Measurements from ENCODE around the gene RDH8.

Gene RDH8, protein sequence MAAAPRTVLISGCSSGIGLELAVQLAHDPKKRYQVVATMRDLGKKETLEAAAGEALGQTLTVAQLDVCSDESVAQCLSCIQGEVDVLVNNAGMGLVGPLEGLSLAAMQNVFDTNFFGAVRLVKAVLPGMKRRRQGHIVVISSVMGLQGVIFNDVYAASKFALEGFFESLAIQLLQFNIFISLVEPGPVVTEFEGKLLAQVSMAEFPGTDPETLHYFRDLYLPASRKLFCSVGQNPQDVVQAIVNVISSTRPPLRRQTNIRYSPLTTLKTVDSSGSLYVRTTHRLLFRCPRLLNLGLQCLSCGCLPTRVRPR

GRCh38 chr19:10013316-10013715 lies at the start of gene RDH8:
Gene RDH8, plus strand, starts transcription at chr19:10013483. Its CDS starts 15 bp downstream, at chr19:10013498.
- DNase-seq: no peak

DNA sequence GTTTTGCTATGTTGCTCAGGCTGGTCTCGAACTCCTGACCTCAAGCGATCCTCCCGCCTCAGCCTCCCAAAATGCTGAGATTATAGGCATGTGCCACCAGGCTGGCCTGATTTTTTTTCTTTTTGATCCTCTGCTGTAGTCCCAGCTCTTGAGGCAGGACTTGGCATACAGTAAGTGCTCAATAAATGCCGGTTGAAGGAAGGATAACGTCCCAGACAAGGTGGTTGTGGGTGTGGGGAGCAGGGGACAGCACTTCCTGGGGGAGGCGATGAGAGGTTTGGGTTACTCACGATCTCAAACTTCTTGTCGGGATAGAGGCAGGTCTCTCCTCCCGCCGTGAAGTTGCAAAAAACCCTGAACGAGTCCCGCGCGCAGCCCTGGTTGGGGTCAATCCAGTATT lies 47.3 kb upstream of the RDH8 start:
- no peak for DNase-seq

- no peak for DNase-seq
Measured at GRCh38 chr19:9966448-9966847, 46.8 kb upstream of the RDH8 start.

- DNase-seq: no peak
Measured at GRCh38 chr19:9967326-9967725, 46.0 kb upstream of the RDH8 start.

GRCh38 chr19:9968820-9969687 lies 44.2 kb upstream of the RDH8 start:
- DNase-seq: no peak

- DNase-seq: no peak
Measured at GRCh38 chr19:9969688-9969975, 43.7 kb upstream of the RDH8 start.

GRCh38 chr19:9970481-9970880 lies 42.8 kb upstream of the RDH8 start:
- DNase-seq: no peak

DNA sequence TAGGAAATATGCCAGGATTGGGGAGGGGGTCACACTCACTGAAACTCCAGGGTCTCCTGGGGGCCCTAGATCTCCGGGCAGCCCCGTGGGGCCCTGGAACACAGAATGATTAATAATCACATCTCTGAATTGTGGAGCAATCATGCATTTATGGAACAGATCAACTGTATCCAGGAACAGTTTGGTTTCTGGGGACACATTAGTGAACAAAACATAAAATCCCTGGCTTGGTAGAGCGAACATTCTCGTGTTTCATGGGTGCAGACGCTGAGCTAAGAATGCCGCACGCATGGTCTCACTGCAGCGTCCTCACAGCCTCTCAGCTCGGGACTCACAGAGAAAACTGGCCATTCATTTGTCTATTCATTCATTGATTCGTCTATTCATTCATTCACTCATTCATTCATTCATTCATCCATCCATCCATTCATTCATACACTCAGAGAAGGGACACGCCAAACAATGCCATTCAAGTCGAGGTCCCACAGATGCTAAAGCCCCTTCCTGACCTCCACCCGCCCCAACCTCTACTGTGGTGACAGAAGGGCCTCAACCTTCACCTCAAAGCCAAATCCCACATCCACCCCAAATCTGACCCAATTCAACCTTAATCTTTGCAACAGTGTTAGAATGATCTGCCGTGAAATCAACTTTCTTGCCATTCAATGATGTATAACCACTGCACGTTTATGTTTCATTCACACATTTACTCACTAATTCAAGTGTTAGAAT lies 42.0 kb upstream of the RDH8 start:
- DNase-seq: no peak

GRCh38 chr19:9972103-9972502 lies 41.2 kb upstream of the RDH8 start:
- no peak for DNase-seq

DNA sequence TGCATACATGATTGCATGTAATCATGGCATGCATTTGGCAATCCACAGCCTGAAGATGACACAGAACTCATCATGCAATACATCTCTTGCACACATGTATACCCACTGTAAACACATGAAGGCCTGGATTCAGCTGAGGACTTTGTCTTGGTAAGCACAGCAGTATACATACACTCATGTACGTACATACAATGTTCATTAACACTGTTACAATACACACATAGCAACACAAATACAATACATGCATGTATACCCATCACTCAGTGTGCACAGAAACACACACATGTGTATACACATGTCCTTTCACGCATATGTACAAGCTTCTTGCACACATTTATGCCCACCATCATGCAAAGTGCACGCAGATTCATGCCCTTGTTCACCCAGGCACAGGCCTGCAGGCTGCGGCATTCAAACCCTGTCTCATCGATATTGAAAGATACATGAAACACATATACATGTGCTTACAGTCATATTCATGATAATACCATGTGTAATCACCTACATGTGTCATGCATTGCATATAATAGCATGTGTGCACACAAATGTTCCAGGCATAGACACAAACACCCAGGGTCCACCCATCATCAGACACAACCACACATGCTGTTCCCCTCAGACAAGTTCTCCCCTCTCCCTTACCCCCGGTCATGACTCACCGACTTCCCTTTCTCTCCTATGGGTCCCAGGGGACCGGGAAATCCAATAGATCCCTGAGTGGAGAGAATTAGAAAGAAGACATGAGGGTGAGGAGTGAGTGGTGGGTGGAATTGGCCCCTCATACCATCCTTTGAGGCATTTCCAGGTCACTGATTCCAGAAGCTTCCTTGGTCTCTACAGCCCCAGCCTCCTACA lies 31.6 kb upstream of the RDH8 start:
- DNase-seq: no peak

DNA sequence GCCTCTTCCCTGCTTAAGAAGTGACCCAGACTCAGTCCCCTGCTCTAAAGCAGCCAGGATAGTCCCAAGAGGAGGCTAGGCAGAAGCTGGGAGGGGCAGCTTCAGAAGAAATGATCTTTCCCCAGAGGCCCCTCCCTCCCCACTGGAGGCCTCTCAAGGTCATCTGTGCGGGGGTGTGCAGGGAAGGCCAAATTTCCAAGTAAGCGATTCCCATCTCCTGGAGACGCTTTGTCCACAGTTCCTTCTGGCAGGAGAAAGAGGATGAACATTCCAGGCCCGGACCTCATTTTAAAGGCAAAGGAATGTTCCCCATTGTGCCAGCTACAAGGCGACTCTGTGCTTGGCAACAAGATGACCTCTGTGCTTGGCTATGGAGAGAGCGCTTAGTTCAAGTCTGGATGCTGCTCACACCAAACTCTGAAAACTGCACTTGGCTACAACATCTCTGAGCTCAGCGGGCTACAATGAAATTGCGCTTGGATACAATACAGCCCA lies 26.4 kb upstream of the RDH8 start:
- no peak for DNase-seq

GRCh38 chr19:9989504-9989903 lies 23.8 kb upstream of the RDH8 start:
- no peak for DNase-seq

- no peak for DNase-seq
Measured at GRCh38 chr19:9991425-9992191, 21.7 kb upstream of the RDH8 start.

GRCh38 chr19:9995084-9995483 lies 18.2 kb upstream of the RDH8 start:
- DNase-seq: no peak

DNA sequence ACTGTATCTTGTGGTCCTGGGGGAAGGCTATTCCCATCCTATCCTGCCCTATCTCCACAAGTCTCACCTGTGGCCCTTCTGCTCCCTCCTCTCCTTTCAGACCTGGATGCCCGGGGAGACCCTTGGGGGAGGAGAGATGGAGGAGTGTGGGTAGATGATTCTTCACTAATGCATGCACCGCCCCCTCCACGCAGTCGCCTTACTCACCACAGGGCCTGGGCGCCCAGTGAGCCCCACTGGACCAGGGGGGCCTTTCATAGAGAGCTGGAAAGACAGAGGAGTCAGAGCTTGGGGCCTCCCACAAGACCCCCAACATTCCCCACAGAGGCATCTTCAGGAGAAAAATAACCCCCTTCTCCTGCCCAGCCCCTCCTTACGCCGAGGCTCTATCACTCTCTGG lies 17.3 kb upstream of the RDH8 start:
- no peak for DNase-seq

DNA sequence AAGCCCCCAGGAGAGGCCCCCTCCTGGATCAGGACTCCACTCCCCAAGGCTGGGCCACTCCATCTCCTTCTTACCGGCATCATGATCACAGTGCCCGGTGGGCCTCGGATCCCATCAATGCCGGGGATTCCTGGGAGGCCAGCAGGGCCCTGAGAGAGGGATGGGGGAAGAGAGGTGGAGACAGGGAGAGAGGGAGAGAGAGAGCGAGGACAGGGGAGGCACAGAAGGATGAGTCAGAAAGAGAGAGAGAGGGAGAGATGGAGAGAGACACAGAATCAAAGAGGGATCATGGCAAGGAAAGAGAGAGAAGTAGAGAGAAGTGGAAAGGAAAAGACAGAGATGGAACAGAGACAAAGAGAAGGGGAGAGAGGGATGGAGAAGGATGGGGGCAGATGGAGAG lies 16.7 kb upstream of the RDH8 start:
- no peak for DNase-seq

- DNase-seq: peak; percentile 85
Measured at GRCh38 chr19:10000171-10000826, 13.0 kb upstream of the RDH8 start.

DNA sequence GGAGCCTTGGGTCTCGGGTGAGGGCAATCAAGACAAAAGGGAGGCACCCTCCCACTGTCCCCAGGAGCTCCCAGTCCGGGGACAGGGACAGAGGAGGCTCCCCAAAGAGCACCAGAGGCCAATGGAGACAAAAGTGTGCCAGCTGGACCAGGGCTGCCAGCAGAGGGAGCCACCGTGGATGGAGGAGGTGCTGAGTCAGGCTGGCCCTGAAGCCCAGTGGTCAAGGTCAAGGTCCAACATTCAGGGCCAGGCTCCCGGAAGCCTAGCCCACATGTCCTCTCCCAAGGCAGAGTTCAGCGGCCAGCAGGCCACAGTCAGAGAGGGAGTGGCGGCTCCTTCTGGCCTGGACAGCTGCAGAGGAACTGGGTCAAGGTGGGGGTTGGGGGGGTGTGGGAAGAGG lies 11.4 kb upstream of the RDH8 start:
- peak; percentile 47 for DNase-seq

DNA sequence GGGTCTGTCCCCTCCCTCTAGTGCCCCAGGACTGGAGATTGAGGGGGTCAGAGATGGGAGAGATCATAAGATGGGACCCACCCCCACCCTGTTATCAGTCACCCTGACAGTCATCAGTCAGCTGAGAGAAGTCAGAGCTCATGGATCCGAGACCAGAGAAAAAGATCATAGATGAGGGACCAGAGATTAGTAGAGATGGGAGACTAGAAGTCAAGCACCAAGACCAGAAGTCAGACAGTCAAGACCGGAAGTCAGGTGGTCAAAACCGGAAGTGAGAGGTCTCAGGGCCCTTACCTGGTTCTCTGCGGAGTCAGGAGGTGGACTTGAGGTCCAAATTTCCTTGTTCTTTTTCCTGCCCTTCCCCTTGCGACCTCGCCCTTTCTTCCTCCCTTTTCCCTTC lies 10.0 kb upstream of the RDH8 start:
- no peak for DNase-seq

DNA sequence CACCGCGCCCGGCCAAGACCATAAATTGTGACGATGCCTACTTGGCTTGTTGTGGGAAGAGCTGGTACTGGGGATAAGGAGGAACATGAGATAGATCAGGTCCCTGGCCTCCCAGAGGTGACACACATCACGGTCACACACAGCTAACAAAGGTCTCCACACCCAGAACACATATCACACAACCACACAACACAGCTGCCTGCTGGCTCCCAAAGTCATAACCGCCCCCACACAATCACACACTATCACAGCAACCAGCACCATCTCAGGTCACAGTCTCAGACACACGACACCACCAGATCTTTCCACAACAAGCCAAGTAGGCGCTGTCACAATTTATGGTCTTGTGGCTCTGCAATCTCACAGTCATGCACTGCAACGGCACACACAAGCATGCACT lies 8.7 kb upstream of the RDH8 start:
- DNase-seq: no peak

DNA sequence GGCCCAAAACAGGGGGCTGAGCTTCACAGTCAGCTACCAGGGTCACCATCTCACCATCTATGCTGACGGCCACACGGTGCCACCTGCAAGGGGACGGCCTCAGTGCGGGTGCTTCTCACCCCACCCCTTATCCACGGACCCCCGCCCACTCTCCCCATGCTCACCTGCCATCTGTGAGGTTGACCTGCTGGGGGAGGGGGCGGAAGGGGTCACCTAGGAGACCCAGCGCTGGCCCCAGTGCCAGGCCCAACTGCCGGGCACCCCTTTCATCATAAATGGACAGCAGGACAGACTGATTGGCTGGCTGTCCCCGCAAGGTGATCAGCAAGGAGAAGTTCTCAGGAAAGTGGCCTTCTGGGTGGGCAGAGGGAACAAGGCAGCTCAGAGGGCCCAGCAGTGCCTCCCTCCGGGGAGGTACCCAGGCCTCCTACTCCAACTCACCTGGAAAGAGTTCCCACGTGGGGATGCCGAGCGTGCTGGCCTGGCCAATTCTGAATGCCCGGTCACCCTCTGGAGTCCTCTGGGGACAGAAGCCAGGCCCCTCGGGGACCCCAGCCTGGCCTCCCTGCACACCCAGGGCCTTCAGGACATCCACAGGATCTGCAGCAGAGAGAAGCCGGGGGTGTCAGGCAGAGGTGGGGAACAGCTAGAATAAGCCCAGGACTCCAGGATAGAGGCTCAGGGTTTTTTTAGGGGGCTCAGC lies 7.5 kb upstream of the RDH8 start:
- no peak for DNase-seq
